Transverse colon (tissue), 4 donors: ENCODE data around the gene CD6. TPM values are rescaled to one million over a fixed set of nuclear protein-coding genes. Genes with fewer than 3 reads are reported as not detected.

Source experiments
- DNase-seq: peaks from one replicate; pipeline ENCODE4 v3.0.0-alpha.2; 2019
- H3K27ac ChIP-seq, 4 donors: fragments of 200-600 bp; sonication (generic); 2 replicates each; pipeline ENCODE4 v1.5.1; 2016 to 2018; ENCODE audit warnings: inconsistent platforms in 4 of 4
- H3K27me3 ChIP-seq: fragments of 200-600 bp; sonication (generic); 2 replicates; pipeline ENCODE4 v1.5.1; 2017; ENCODE audit warnings: inconsistent platforms
- H3K36me3 ChIP-seq, 4 donors: fragments of 200-600 bp; sonication (generic); 2 replicates each; pipeline ENCODE4 v1.5.1; 2017 to 2019; ENCODE audit warnings: inconsistent platforms in 4 of 4
- H3K4me1 ChIP-seq, 4 donors: fragments of 200-600 bp; sonication (generic); 2 replicates each; pipeline ENCODE4 v1.5.1; 2017 to 2020; ENCODE audit warnings: inconsistent platforms in 4 of 4
- H3K4me3 ChIP-seq, 4 donors: fragments of 200-600 bp; sonication (generic); 1 replicate in 1 of 4; 2 replicates in 3 of 4; pipeline versions ENCODE4 v1.5.1 to v1.6.1; 2017 to 2019; ENCODE audit warnings: inconsistent platforms in 4 of 4
- H3K9me3 ChIP-seq, 2 donors: fragments of 200-600 bp; sonication (generic); 2 replicates each; pipeline ENCODE4 v1.5.1; 2017 to 2019; ENCODE audit warnings: inconsistent platforms in 2 of 2
- EP300 ChIP-seq: sonication (generic); formaldehyde crosslinking; IDR thresholded peaks from one replicate; pipeline ENCODE4 v1.6.1; 2017; ENCODE audit warnings: antibody characterized with exemption, low read depth
- POLR2A ChIP-seq: fragments of 450-650 bp; IDR thresholded peaks from one replicate; pipeline ENCODE4 v1.6.1; 2016; ENCODE audit warnings: antibody characterized with exemption, mild to moderate bottlenecking, moderate library complexity
- POLR2AphosphoS5 ChIP-seq, 3 donors: sonication (generic); formaldehyde crosslinking; IDR thresholded peaks; one replicate each; pipeline ENCODE4 v1.6.1; 2016; ENCODE audit warnings: antibody characterized with exemption in 3 of 3
- WGBS, 2 donors: methylation state at CpG; one replicate each; pipeline ENCODE4 v1.1.5; 2018; ENCODE audit warnings: low coverage in 1 of 2; 5-methylcytosine and 5-hydroxymethylcytosine counted together
- in situ Hi-C, 4 donors: fragments of 200-750 bp; cut with MboI; loops; one replicate each; pipeline versions ENCODE4 v1.15.0 to v1.15.1; 2017; ENCODE audit warnings: low sequenced_read_pairs in 3 of 4, low pct_ligation_motif_present in 1 of 4, low pct_unique_long_range_greater_than_20kb in 1 of 4
- intact Hi-C: fragments of 100-400 bp; cut with DNase I; formaldehyde crosslinking; loops from one replicate; pipeline ENCODE4 v1.15.1; 2023; ENCODE audit warnings: low total_unique reads
- total RNA-seq, 4 donors: library from RNA; depleted of rRNA; stranded (reverse); fragments of >200 nt; gene quantifications; one replicate each; pipeline ENCODE4 v1.1.0, GENCODE V29; 2016
- TF ChIP-seq, protein P1 (sequence below), 5 experiments: fragments of 200-600 bp in 3 of 5; fragments of 450-650 bp in 2 of 5; sonication (generic) in 3 of 5; IDR thresholded peaks; 1 replicate in 2 of 5; 2 replicates in 3 of 5; pipeline ENCODE4 v1.5.1; 2016 to 2017; ENCODE audit warnings: antibody characterized with exemption in 5 of 5, inconsistent platforms in 3 of 5, mild to moderate bottlenecking in 2 of 5, moderate library complexity in 1 of 5

CD6 gene
- total RNA-seq, 4 donors from 2014 or later = 1.9 to 4.3 (median 3.0) TPM; not detected in 1

DNA sequence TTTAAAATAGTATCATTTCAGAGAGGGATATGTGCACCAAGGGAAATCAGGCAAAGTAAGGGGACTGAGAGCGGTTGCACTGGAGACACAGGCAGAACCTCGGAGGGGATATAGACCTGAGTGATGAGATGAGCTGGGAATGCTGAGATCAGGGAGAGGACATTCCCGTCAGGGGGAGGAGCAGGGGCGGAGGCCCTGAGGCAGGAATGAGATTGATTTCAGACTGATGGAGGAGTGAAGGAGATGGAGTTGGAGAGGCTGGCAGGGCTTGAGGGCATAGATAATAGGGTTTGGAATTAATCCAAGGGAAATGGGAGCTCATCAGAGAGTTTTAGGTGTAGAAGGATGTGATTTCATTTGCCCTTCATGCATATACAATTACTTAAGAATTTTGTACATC, 13.2 kb downstream of the CD6 start:
- in situ Hi-C loops = no loop called here
- intact Hi-C loops = no loop called here
- Histone ChIP-seq H3K4me1 (peaks cover 0 to 2% (median 0%) of the 10 kb centered on the region in 4 donors), H3K4me3 (no peak overlapping the region), H3K36me3 (no peaks in the 10 kb centered on the region), H3K27me3 (no peaks in the 10 kb centered on the region), H3K9me3 (no peaks in the 10 kb centered on the region), H3K27ac (no peak overlapping the region)
- DNase-seq = no peak
- TF ChIP-seq POLR2A (no peak), POLR2AphosphoS5 (IDR thresholded peaks at IDR 0.05) (no peak), EP300 (no peak)
- TF ChIP-seq, protein P1, sequence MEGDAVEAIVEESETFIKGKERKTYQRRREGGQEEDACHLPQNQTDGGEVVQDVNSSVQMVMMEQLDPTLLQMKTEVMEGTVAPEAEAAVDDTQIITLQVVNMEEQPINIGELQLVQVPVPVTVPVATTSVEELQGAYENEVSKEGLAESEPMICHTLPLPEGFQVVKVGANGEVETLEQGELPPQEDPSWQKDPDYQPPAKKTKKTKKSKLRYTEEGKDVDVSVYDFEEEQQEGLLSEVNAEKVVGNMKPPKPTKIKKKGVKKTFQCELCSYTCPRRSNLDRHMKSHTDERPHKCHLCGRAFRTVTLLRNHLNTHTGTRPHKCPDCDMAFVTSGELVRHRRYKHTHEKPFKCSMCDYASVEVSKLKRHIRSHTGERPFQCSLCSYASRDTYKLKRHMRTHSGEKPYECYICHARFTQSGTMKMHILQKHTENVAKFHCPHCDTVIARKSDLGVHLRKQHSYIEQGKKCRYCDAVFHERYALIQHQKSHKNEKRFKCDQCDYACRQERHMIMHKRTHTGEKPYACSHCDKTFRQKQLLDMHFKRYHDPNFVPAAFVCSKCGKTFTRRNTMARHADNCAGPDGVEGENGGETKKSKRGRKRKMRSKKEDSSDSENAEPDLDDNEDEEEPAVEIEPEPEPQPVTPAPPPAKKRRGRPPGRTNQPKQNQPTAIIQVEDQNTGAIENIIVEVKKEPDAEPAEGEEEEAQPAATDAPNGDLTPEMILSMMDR (IDR thresholded peaks at IDR 0.05) = no peak
- WGBS, 2 donors = 54 to 69% methylated on average over 4 of the region's 4 CpGs

GRCh38 chr11:60985501-60985900, 14.0 kb downstream of the CD6 start:
- 73 to 75% methylated on average over 2 of the region's 2 CpGs for WGBS, 2 donors
- no peak overlapping the region for H3K4me3 ChIP-seq
- TF ChIP-seq EP300 = no peak
- no peak for TF ChIP-seq POLR2A
- no peak for TF ChIP-seq POLR2AphosphoS5 (IDR thresholded peaks at IDR 0.05)
- TF ChIP-seq, protein P1 (IDR thresholded peaks at IDR 0.05) = no peak
- no peaks in the 10 kb centered on the region for H3K27me3 ChIP-seq
- no peaks in the 10 kb centered on the region for H3K36me3 ChIP-seq
- no peaks in the 10 kb centered on the region for H3K9me3 ChIP-seq
- no peak for DNase-seq
- H3K27ac ChIP-seq = peak overlapping the region in 2 of 4 donors; percentile 34 to 42
- in situ Hi-C loops (no loop called here), intact Hi-C loops (no loop called here)
- no peaks in the 10 kb centered on the region for H3K4me1 ChIP-seq

DNA sequence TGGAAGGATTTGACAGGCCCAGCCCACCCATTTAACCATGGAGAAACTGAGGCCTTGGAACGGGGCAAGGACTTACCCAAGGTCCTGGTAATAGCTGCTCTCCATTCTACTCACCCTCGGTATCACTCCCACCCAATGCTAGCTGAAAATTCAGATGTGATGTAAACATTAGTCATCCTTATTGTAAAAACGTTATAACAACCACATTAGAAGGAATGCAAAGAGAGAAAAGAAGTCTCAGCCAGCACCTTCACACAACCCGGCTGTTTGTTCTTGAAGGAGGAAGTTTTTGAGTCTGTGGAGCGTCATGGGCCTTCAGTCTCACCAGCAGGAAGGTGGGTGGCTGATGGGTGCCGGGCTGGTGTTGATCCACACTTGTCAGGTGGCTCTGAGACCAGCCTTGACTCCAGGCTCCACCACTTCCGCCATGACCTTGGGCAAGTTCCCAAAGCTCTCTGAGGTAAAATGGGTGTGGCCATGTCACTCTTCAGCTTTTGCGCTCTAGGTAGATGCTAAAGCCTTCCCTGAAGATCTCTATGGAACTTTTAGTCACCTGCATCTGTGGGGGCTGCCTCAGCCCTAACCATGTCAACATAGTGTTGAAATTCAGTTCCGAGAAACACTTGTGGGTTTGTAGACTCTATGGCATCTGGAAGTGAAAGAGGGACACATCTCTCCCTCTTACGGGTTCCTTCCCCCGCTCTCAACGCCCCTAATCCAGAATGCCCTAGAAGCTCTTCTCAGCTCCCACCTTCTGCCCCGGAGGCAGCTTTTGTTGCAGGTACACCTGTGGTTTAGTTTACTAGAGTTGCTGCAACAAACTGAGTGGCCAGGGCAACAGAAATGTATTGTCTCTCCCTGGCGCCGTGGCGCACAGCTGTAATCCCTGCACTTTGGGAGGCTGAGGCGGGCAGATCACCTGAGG, 14.8 kb downstream of the CD6 start:
- in situ Hi-C loops (no loop called here), intact Hi-C loops (no loop called here)
- Histone ChIP-seq H3K36me3 (no peaks in the 10 kb centered on the region), H3K27me3 (no peaks in the 10 kb centered on the region), H3K4me3 (no peak overlapping the region), H3K9me3 (no peaks in the 10 kb centered on the region), H3K4me1 (no peaks in the 10 kb centered on the region), H3K27ac (peak overlapping the region in 2 of 4 donors; percentile 42 to 51)
- TF ChIP-seq, protein P1 (IDR thresholded peaks at IDR 0.05) = no peak
- TF ChIP-seq POLR2AphosphoS5 (IDR thresholded peaks at IDR 0.05) = no peak
- no peak for TF ChIP-seq POLR2A
- no peak for TF ChIP-seq EP300
- WGBS, 2 donors = 67 to 80% methylated on average over 1 to 17 of the region's 17 CpGs
- DNase-seq = peak; percentile 65

DNA sequence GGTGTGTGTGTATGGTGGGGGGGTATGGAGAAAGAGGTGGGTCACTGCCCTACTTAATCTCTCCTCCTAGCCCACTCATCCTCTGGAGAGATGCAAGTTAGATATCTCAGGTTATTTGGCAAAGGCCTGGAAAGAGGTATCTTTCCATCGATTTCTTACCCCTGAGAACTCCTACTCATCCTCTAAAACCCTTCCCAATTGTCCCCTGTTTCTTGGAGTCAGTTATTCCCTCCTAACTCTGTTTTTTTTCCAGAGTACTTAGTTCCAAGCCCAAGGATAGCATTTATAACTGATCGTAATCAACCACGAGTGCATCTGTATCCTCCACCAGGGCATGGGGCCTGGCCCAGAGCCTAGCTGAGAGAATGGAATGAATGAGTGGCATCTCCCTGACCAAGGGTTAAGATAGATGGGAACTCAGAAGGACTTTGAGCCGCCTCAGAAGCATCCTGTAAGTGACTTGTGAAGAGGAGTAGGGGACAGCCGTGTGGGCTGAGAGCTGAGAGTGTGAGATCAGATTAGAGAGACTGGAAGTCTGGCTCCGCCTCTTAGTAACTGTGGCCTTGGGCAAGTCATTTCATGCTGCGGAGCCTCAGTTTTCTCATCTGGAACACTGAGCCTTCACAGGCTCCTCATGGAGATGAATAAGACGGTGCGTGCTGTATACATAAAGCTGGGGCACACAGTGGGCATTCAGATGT, 16.2 kb downstream of the CD6 start:
- 75 to 83% methylated on average over 2 to 9 of the region's 9 CpGs for WGBS, 2 donors
- DNase-seq = no peak
- in situ Hi-C loops (no loop called here), intact Hi-C loops (no loop called here)
- Histone ChIP-seq H3K4me1 (no peaks in the 10 kb centered on the region), H3K36me3 (no peaks in the 10 kb centered on the region), H3K27me3 (no peaks in the 10 kb centered on the region), H3K9me3 (no peaks in the 10 kb centered on the region), H3K27ac (no peak overlapping the region), H3K4me3 (no peak overlapping the region)
- TF ChIP-seq EP300 (no peak), POLR2A (no peak), POLR2AphosphoS5 (IDR thresholded peaks at IDR 0.05) (no peak)
- TF ChIP-seq, protein P1 (IDR thresholded peaks at IDR 0.05) = no peak
